Measurements from ENCODE around the gene VN1R4.
"Not testable (repeated sequence)": the region's sequence is repeated elsewhere in the genome, so short reads cannot be mapped to it uniquely, and the experiment has no call there.

The VN1R4 gene

GRCh38 chr19:53267623-53268022, at the start of gene VN1R4:
TSS of gene VN1R4 (minus strand) at chr19:53267723. CDS start at chr19:53267665, 58 bp downstream.
- DNase-seq (ENCODE audit: low read depth): not testable (repeated sequence)

GRCh38 chr19:53311897-53312296, 44.4 kb upstream of the VN1R4 start:
- no peak for DNase-seq (ENCODE audit: low read depth)

GRCh38 chr19:53311044-53311443, 43.5 kb upstream of the VN1R4 start:
- DNase-seq (ENCODE audit: low read depth): no peak

- no peak for DNase-seq (ENCODE audit: low read depth)
These were observed 40.9 kb upstream of the VN1R4 start for GRCh38 chr19:53308339-53308811.

- not testable (repeated sequence) for DNase-seq (ENCODE audit: low read depth)
These were observed 33.8 kb upstream of the VN1R4 start for GRCh38 chr19:53301341-53301740.

GRCh38 chr19:53294786-53295441, 27.4 kb upstream of the VN1R4 start:
- no peak for DNase-seq (ENCODE audit: low read depth)

GRCh38 chr19:53290758-53291549, 23.4 kb upstream of the VN1R4 start:
- no peak for DNase-seq (ENCODE audit: low read depth)

GRCh38 chr19:53285087-53285486, 17.6 kb upstream of the VN1R4 start:
- DNase-seq (ENCODE audit: low read depth): no peak

- not testable (repeated sequence) for DNase-seq (ENCODE audit: low read depth)
These were observed 14.4 kb upstream of the VN1R4 start for GRCh38 chr19:53281947-53282346.

- DNase-seq (ENCODE audit: low read depth): no peak
These were observed 8.0 kb upstream of the VN1R4 start for GRCh38 chr19:53275480-53275879.

- DNase-seq (ENCODE audit: low read depth): no peak
These were observed 4.5 kb upstream of the VN1R4 start for GRCh38 chr19:53272044-53272443.

GRCh38 chr19:53269861-53270260, 2.3 kb upstream of the VN1R4 start:
- not testable (repeated sequence) for DNase-seq (ENCODE audit: low read depth)

- not testable (repeated sequence) for DNase-seq (ENCODE audit: low read depth)
These were observed 9.7 kb downstream of the VN1R4 start, which contains the start of gene VN1R2 for GRCh38 chr19:53257715-53258342. TSS of gene VN1R2 (plus strand) at chr19:53258292. CDS start at chr19:53258376, 84 bp downstream.

- peak; percentile 73 for DNase-seq (ENCODE audit: low read depth)
These were observed 12.8 kb downstream of the VN1R4 start, which contains the start of gene ZNF677 for GRCh38 chr19:53254411-53255341. TSS of gene ZNF677 (minus strand) at chr19:53254873. CDS start at chr19:53251550, 3,323 bp downstream.

GRCh38 chr19:53246498-53246897, 21.0 kb downstream of the VN1R4 start:
- DNase-seq (ENCODE audit: low read depth): no peak

- DNase-seq (ENCODE audit: low read depth): no peak
These were observed 30.3 kb downstream of the VN1R4 start for GRCh38 chr19:53237114-53237777.

- no peak for DNase-seq (ENCODE audit: low read depth)
These were observed 42.9 kb downstream of the VN1R4 start for GRCh38 chr19:53224606-53225005.

GRCh38 chr19:53222716-53223115, 44.8 kb downstream of the VN1R4 start:
- DNase-seq (ENCODE audit: low read depth): not testable (repeated sequence)
